Sigmoid colon (tissue), 4 donors: ENCODE results near the gene PSMF1.

Experiments used
- POLR2A ChIP-seq, 2 donors: fragments of 450-650 bp; IDR thresholded peaks; one replicate each; pipeline ENCODE4 v1.6.1; 2016; ENCODE audit warnings: antibody characterized with exemption in 2 of 2, mild to moderate bottlenecking in 2 of 2, moderate library complexity in 2 of 2
- POLR2AphosphoS5 ChIP-seq, 4 donors: sonication (generic); formaldehyde crosslinking; IDR thresholded peaks; one replicate each; pipeline ENCODE4 v1.6.1; 2017; ENCODE audit warnings: antibody characterized with exemption in 4 of 4

- TF ChIP-seq POLR2A (IDR thresholded peaks at IDR 0.05) (no peak), POLR2AphosphoS5 (IDR thresholded peaks at IDR 0.05) (no peak)
Measured at GRCh38 chr20:1191299-1191698, 72.9 kb downstream of the PSMF1 start.
